HG03469 (cell line): ENCODE measurements around the gene TMEM69.
"Not testable (repeated sequence)": the region's sequence is repeated elsewhere in the genome, so short reads cannot be mapped to it uniquely, and the experiment has no call there.

Source experiments
- ATAC-seq: cut with Tn5 transposase; IDR thresholded peaks from one replicate; pipeline ENCODE4 v1.9.1; 2021; ENCODE audit warnings: mild to moderate bottlenecking, moderate library complexity, moderate number of reproducible peaks; ENCODE audit not compliant: unreplicated experiment

Gene TMEM69

DNA sequence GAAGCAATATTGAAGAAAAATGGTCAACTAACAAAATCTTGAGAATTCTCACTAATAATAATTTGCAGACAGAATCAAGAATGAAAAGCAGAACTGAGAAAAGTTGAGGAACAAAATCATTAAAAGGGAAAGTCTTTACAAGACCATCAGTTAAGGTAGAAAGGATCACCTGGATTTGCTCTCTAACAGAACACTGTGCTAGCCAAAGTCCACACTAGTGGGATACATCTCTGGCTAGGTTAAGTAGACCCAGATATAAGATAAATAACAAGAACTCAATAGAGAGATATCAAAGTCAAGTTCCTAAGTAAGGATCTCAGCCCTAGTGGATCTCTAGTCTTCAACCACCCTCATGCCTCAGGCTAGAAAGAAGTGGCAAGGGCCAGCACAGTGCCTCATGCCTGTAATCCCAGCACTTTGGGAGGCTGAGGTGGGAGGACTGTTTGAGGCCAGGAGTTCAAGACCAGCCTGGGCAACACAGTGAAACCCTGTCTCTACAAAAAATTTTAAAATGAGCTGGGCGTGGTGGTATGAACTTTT is 42.9 kb downstream of the TMEM69 start:
- no peak for ATAC-seq

DNA sequence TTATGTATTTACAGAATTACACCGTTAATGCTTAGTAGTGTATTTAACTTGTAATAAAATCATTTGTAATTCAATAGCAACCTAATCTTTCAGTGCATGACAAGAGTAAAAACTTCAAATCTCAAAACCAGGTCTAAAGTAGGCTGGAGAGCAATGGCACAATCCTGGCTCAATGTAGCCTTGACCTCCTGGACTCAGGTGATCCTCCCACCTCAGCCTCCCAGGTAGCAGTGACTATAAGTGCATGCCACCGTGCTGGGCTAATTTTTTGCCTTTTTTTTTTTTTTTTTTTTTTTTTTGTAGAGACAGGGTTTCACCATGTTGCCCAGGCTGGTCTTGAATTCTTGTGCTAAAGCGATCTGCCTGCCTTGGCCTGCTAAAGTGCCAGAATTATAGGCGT is 51.2 kb downstream of the TMEM69 start:
- no peak for ATAC-seq

DNA sequence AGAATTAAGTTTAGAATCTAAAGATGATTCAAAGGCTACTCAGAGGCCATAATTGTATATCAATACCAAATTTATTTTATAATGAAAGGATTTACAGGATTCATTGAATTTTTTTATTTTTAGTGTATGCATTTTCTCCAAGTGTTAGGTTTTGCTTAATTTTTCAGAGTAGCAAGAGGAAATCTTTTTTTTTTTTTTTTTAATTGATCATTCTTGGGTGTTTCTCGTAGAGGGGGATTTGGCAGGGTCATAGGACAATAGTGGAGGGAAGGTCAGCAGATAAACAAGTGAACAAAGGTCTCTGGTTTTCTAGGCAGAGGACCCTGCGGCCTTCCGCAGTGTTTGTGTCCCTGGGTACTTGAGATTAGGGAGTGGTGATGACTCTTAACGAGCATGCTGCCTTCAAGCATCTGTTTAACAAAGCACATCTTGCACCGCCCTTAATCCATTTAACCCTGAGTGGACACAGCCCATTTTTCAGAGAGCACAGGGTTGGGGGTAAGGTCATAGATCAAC is 51.7 kb downstream of the TMEM69 start:
- not testable (repeated sequence) for ATAC-seq
